OCI-LY7 (cell line): ENCODE measurements around the gene NUDT22. TPM values are rescaled to one million over a fixed set of nuclear protein-coding genes. Genes with fewer than 3 reads are reported as not detected.

Source experiments
- BruUV-seq: library from RNA; stranded (reverse); fragments of 400-500 nt; replicated peaks from 2 replicates; lab custom pipeline; 2021; lab: Mats Ljungman, UMichigan
- CTCF ChIA-PET: fragments of 300-600 bp; sonication (Branson Sonifier 250); formaldehyde crosslinking; loops from one replicate; lab custom pipeline; 2022; ENCODE audit warnings: antibody characterized with exemption; ENCODE audit not compliant: unreplicated experiment; lab: Charles Lee
- POLR2A ChIA-PET: fragments of 300-600 bp; sonication (Branson Sonifier 250); formaldehyde crosslinking; loops from one replicate; lab custom pipeline; 2022; ENCODE audit warnings: antibody characterized with exemption; lab: Charles Lee
- DNase-seq: peaks from one replicate; pipeline ENCODE4 v3.0.0-alpha.2; 2015; ENCODE audit warnings: low spot score
- H2AFZ ChIP-seq: fragments of 200-600 bp; sonication (generic), shearing (Covaris generic); 2 replicates; pipeline ENCODE4 v1.6.1; 2014; ENCODE audit warnings: mild to moderate bottlenecking, antibody characterized with exemption, low read length, moderate library complexity
- H3K27ac ChIP-seq: fragments of 200-600 bp; sonication (generic); 2 replicates; pipeline ENCODE4 v1.5.1; 2014; ENCODE audit warnings: mixed run types, low read depth, mild to moderate bottlenecking, moderate library complexity, low read length, inconsistent platforms; ENCODE audit not compliant: poor library complexity, severe bottlenecking
- H3K36me3 ChIP-seq: fragments of 200-600 bp; sonication (generic); 2 replicates; pipeline ENCODE4 v1.6.1; 2014; ENCODE audit warnings: mild to moderate bottlenecking, antibody characterized with exemption, low read length, moderate library complexity, mixed read lengths; ENCODE audit not compliant: insufficient read depth
- H3K4me1 ChIP-seq: fragments of 200-600 bp; sonication (generic); 2 replicates; pipeline ENCODE4 v1.5.1; 2014; ENCODE audit warnings: mild to moderate bottlenecking, low read length; ENCODE audit not compliant: insufficient read depth, poor library complexity, severe bottlenecking
- H3K4me2 ChIP-seq: fragments of 200-600 bp; sonication (generic); 2 replicates; pipeline ENCODE4 v1.6.1; 2014; ENCODE audit warnings: mild to moderate bottlenecking, low read length
- H3K4me3 ChIP-seq: fragments of 200-600 bp; sonication (generic); 2 replicates; pipeline ENCODE4 v1.5.1; 2014; ENCODE audit warnings: mild to moderate bottlenecking, low read depth, low read length; ENCODE audit not compliant: poor library complexity, severe bottlenecking
- H3K79me2 ChIP-seq: fragments of 200-600 bp; sonication (generic); 2 replicates; pipeline ENCODE4 v1.6.1; 2016; ENCODE audit warnings: low read depth, mild to moderate bottlenecking, low read length, moderate library complexity, mixed read lengths; ENCODE audit not compliant: insufficient read depth
- H3K9me2 ChIP-seq: fragments of 200-600 bp; sonication (generic); 2 replicates; pipeline ENCODE4 v1.6.1; 2016; ENCODE audit warnings: mild to moderate bottlenecking, low read length, mixed read lengths; ENCODE audit not compliant: insufficient read depth
- H3K9me3 ChIP-seq: fragments of 200-600 bp; sonication (generic); 2 replicates; pipeline ENCODE4 v1.6.1; 2014; ENCODE audit warnings: mild to moderate bottlenecking, mixed run types, low read length, mixed read lengths
- H4K20me1 ChIP-seq: fragments of 200-600 bp; sonication (generic); 2 replicates; pipeline ENCODE4 v1.6.1; 2014; ENCODE audit warnings: mild to moderate bottlenecking, antibody characterized with exemption, low read length, moderate library complexity, mixed read lengths; ENCODE audit not compliant: insufficient read depth
- CTCF ChIP-seq: fragments of 200-600 bp; sonication (generic); conservative IDR thresholded peaks from 2 replicates; pipeline ENCODE4 v1.5.1; 2014; ENCODE audit warnings: mild to moderate bottlenecking, antibody characterized with exemption, low read length, moderate library complexity, mixed read lengths
- EZH2phosphoT487 ChIP-seq: fragments of 200-600 bp; sonication (generic); IDR thresholded peaks from 2 replicates; pipeline ENCODE4 v1.6.1; 2018; ENCODE audit warnings: low read depth, borderline replicate concordance, mild to moderate bottlenecking, mixed run types, antibody characterized with exemption, low read length, moderate library complexity, mixed read lengths
- intact Hi-C: fragments of 100-400 bp; cut with micrococcal nuclease; formaldehyde crosslinking; loops from one replicate; pipeline ENCODE4 v1.10.0; 2022; ENCODE audit not compliant: unreplicated experiment
- total RNA-seq, 2 experiments: library from RNA; depleted of rRNA in 1 of 2; stranded (reverse); fragments of >200 nt in 1 of 2; shearing (Covaris generic) in 1 of 2; gene quantifications; 2 replicates each; pipeline ENCODE4 v1.2.3, GENCODE V29; 2014 to 2022

Gene NUDT22
- total RNA-seq, 2 experiments from 2014 or later, result 81.4 to 98.4 TPM

GRCh38 chr11:64204464-64204989, 21.5 kb upstream of the NUDT22 start:
- DNase-seq, result peak; percentile 85
- Histone ChIP-seq H4K20me1 (no peaks in the 10 kb centered on the region), H3K4me3 (no peak overlapping the region), H3K4me1 (peaks cover 35% of the 10 kb centered on the region), H3K36me3 (peaks cover 86% of the 10 kb centered on the region), H3K4me2 (peak overlapping the region; percentile 22; the same call in 1 of the 2 replicates), H2AFZ (no peak overlapping the region), H3K9me3 (no peaks in the 10 kb centered on the region), H3K79me2 (peaks cover 17% of the 10 kb centered on the region; the same call in 1 of the 2 replicates), H3K27ac (peak overlapping the region; percentile 96), H3K9me2 (no peaks in the 10 kb centered on the region)
- TF ChIP-seq EZH2phosphoT487 (no peak), CTCF (peak; percentile 90)
- ChIA-PET POLR2A (interaction anchor here (0.6 to 5.1 kb wide), 7 partner anchors 13 to 67 kb away, joined by 3 to 29 read pairs (median 6); partner anchors contain the start of genes FKBP2, NUDT22, STIP1 and TRPT1), CTCF (interaction anchor here (1.0 to 2.6 kb wide), 5 partner anchors 17 to 100 kb away, joined by 3 to 14 read pairs (median 4); no protein-coding TSS in a partner anchor)
- no TSS peak for BruUV-seq
- intact Hi-C loops, result loop anchor here (1.0 to 5.0 kb wide), 3 partner anchors 65 to 100 kb away; partner anchors contain the start of gene GPR137

- peak within 1 kb of the TSS; percentile 92 for H3K4me2 ChIP-seq
Measured at GRCh38 chr11:64206457-64207255, 19.4 kb upstream of the NUDT22 start, which contains the start of gene FERMT3. Gene FERMT3, plus strand, starts transcription at chr11:64206721. Its CDS starts 644 bp downstream, at chr11:64207365.

More at GRCh38 chr11:64206457-64207255, 19.4 kb upstream of the NUDT22 start, which contains the start of gene FERMT3:
- POLR2A ChIA-PET, result interaction anchor here (0.6 to 5.1 kb wide), 24 partner anchors 8 to 1310 kb away, joined by 3 to 29 read pairs (median 5); partner anchors contain the start of genes BAD, FKBP2, NUDT22 and PRDX5
- no peaks in the 10 kb centered on the region for H3K9me3 ChIP-seq
- TF ChIP-seq EZH2phosphoT487 (no peak), CTCF (0 out of 2 replicates have a peak, but pooled peaks have one; percentile 5)
- no peaks in the 10 kb centered on the region for H4K20me1 ChIP-seq
- peaks cover 85% of the 10 kb centered on the region for H3K36me3 ChIP-seq
- H3K79me2 ChIP-seq, result peaks cover 17% of the 10 kb centered on the region; the same call in 1 of the 2 replicates
- peaks cover 35% of the 10 kb centered on the region for H3K4me1 ChIP-seq
- H3K9me2 ChIP-seq, result no peaks in the 10 kb centered on the region
- BruUV-seq, result TSS peak; percentile 49
- H3K4me3 ChIP-seq, result peak within 1 kb of the TSS; percentile 80
- H2AFZ ChIP-seq, result no peak within 1 kb of the TSS
- peak within 1 kb of the TSS; percentile 96 for H3K27ac ChIP-seq
- DNase-seq, result peak; percentile 90
- CTCF ChIA-PET, result interaction anchor here (0.6 to 2.6 kb wide), 12 partner anchors 9 to 245 kb away, joined by 3 to 14 read pairs (median 3); partner anchors contain the start of genes NUDT22, PRDX5, TRMT112 and TRPT1
- intact Hi-C loops, result loop anchor here (1.0 to 2.0 kb wide), 3 partner anchors 20 to 34 kb away; partner anchors contain the start of genes FKBP2, NUDT22 and TRPT1
